ENCODE results near the gene UBE2J2.
"Not testable (repeated sequence)": the region's sequence is repeated elsewhere in the genome, so short reads cannot be mapped to it uniquely, and the experiment has no call there.

- not testable (repeated sequence) for TF ChIP-seq CTCF, EZH2, EZH2phosphoT487 (IDR thresholded peaks at IDR 0.05)
Observed at GRCh38 chr1:1248009-1248913, 25.4 kb downstream of the UBE2J2 start.
